GM19193 (cell line): ENCODE measurements around the gene GABRB3.

Experiments used
- POLR2A ChIP-seq: IDR thresholded peaks from 4 replicates; pipeline ENCODE4 v1.6.1; 2011; ENCODE audit not compliant: insufficient read depth, insufficient read length; ENCODE audit errors: extremely low read depth

GABRB3 gene

DNA sequence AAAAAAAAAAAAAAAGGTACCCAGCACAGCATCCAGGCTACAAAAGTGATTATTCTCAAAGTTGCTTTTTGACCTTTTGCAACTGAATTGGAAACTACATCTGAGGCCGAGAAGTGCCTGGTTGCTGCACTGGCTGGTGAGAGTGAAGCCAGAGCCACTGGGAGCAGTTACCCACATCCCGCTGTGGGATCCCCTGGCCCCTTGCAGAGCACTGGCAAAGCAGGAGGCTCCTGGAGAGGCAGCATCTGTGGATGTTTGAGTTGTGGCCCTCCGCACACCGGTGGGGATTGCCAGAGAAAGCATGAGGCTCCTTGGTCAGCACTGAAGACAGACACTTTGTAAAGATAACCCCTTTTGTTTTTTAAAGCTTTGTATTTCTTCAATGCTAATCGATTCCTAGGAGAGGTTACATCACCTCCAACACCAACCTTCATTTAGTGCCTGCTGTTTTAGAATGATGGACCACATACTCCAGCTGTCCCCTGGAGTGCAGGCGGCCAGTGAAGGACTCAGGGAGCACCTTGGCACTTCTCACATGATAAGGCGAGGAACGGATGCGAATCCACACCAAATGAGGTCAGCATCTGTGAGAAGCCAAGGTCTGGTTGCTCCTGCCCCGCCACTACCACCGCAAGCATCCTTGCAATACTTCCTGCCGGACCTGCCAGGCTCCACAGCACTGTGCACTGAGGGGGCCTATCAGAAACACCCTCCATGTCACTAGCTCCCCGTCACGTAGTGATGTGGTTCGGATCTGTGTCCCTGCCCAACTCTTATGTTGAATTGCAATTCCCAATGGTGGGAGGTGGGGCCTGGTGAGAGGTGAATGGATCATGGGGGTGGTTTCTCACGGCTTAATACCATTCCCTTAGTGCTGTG is 256.5 kb downstream of the GABRB3 start:
- no peak for TF ChIP-seq POLR2A

DNA sequence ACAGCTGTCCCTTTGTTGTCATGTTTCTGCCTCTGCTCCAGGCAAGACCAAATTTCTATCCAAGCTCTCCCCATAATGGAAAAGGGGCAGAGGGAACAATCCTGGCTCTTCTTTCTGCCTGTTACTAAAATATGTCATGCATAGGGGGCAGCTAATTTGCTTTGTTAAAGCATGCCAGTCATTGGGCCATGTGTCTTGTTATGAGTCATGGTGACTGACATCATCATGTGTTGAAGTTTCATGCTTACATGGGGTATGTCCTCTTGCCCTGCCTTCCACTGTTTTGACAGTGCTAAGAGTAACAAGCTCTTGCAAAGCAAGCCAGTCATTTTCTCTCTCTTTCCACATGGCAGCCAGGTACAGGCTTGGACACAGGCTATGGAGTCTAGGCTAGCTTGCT is 268.9 kb downstream of the GABRB3 start:
- TF ChIP-seq POLR2A: no peak
